ENCODE data around the gene PSMD14.

- TF ChIP-seq POLR2A (IDR thresholded peaks at IDR 0.05; ENCODE audit: low read length) (no peak), GATA1 (IDR thresholded peaks at IDR 0.05; ENCODE audit: low read depth, low read length) (no peak)
Measured at GRCh38 chr2:161358838-161359237, 50.6 kb downstream of the PSMD14 start.

All from erythroblast (primary cell).